Spinal cord (tissue), 10 donors: ENCODE data around the gene TMEM165. TPM values are rescaled to one million over a fixed set of nuclear protein-coding genes. Genes with fewer than 3 reads are reported as not detected.

Source experiments
- DNase-seq, 6 donors: peaks; one replicate each; pipeline versions ENCODE4 v3.0.0 to v3.0.0-alpha.2; 2013 to 2015; ENCODE audit warnings: low spot score in 6 of 6, low read depth in 4 of 6
- H3K27ac ChIP-seq: one replicate; pipeline ENCODE4 v1.5.1; 2013; ENCODE audit warnings: low read depth, low read length, control low read depth
- H3K27me3 ChIP-seq: one replicate; pipeline ENCODE4 v1.6.1; 2013; ENCODE audit warnings: low read length; ENCODE audit not compliant: control insufficient read depth, insufficient read depth
- H3K36me3 ChIP-seq: one replicate; pipeline ENCODE4 v1.6.1; 2013; ENCODE audit warnings: low read length; ENCODE audit not compliant: control insufficient read depth, insufficient read depth
- H3K4me1 ChIP-seq: one replicate; pipeline ENCODE4 v1.6.1; 2013; ENCODE audit warnings: low read length; ENCODE audit not compliant: control insufficient read depth, insufficient read depth
- H3K4me3 ChIP-seq: one replicate; pipeline ENCODE4 v1.5.1; 2013; ENCODE audit warnings: low read depth, low read length, control low read depth
- H3K9me3 ChIP-seq: one replicate; pipeline ENCODE4 v1.6.1; 2013; ENCODE audit warnings: low read length; ENCODE audit not compliant: control insufficient read depth, insufficient read depth
- WGBS: methylation state at CpG from one replicate; pipeline ENCODE4 v1.1.5; 2013; ENCODE audit warnings: missing lambda C conversion rate; ENCODE audit not compliant: insufficient coverage; 5-methylcytosine and 5-hydroxymethylcytosine counted together
- polyA plus RNA-seq, 2 donors: library from polyadenylated mRNA; unstranded; fragments of 120-200 nt; gene quantifications; one replicate each; pipeline ENCODE4 v1.2.1, GENCODE V29; 2013; ENCODE audit not compliant: insufficient read length in 2 of 2
- small RNA-seq: library from RNA; depleted of rRNA; stranded (forward); fragments of <200 nt; gene quantifications from one replicate; pipeline ENCODE3, GENCODE V24; 2014; ENCODE audit warnings: low replicate concordance
- total RNA-seq, 2 donors: library from RNA; depleted of rRNA in 1 of 2; stranded (reverse); fragments of 120-200 nt in 1 of 2; fragments of >200 nt in 1 of 2; gene quantifications; one replicate each; pipeline versions ENCODE4 v1.2.3 to v1.2.4, GENCODE V29; 2013 to 2014
- donor health status: healthy.

TMEM165 gene
- total and polyA plus RNA-seq, 4 donors: 63.7 to 86.1 (median 74.9) TPM

DNA sequence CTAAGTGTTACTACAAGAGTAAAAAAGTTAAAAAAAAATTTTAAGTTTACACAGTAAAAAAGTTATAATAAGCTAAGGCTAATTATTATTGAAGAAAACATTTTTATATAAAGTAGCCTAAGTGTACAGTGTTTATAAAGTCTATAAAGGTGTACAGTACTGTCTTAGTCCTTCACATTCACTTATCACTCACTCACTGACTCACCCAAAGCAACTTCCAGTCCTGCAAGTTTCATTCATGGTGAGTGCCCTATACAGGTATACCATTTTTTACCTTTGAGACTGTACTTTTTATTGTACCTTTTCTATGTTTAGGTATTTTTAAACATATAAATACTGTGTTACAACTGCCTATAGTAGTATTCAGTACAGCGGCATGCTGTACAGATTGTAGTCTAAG lies 74.2 kb downstream of the TMEM165 start:
- Histone ChIP-seq H3K27me3 (no peaks in the 10 kb centered on the region), H3K4me1 (no peaks in the 10 kb centered on the region), H3K9me3 (peaks cover 4% of the 10 kb centered on the region), H3K36me3 (peaks cover 11% of the 10 kb centered on the region), H3K4me3 (no peak overlapping the region), H3K27ac (no peak overlapping the region)
- no peak for DNase-seq
- WGBS: no CpG with 5 or more reads among the region's 1 CpG

Small RNAs within 50 kb of the gene (small RNA-seq; reads per million reads assigned to genes)
- gene RF00019: not detected

Other genes with a start within 250 kb of the TMEM165 start
- 10 to 100 TPM; 10.4 to 17.0 TPM for gene SRD5A3, start 49.7 kb upstream of the TMEM165 start, total RNA-seq
- gene SRD5A3, start 49.7 kb upstream of the TMEM165 start, polyA plus RNA-seq: 10 to 100 TPM; 17.9 to 18.6 TPM
- 10 to 100 TPM; 26.1 to 37.8 TPM for gene CLOCK, start 151.0 kb downstream of the TMEM165 start, total RNA-seq
- 10 to 100 TPM; 12.5 to 18.4 TPM for gene CLOCK, start 151.0 kb downstream of the TMEM165 start, polyA plus RNA-seq
- not detected for gene PDCL2, start 196.3 kb downstream of the TMEM165 start, total RNA-seq
- not detected for gene PDCL2, start 196.3 kb downstream of the TMEM165 start, polyA plus RNA-seq
- 1 to 10 TPM; 5.1 to 5.7 TPM for gene NMU, start 240.3 kb downstream of the TMEM165 start, total RNA-seq
- 10 to 100 TPM; 10.3 to 11.2 TPM for gene NMU, start 240.3 kb downstream of the TMEM165 start, polyA plus RNA-seq